Measurements from ENCODE around the gene TBL1Y. TPM values are rescaled to one million over a fixed set of nuclear protein-coding genes. Genes with fewer than 3 reads are reported as not detected.
A peak's percentile ranks its signal among the peaks of the same experiment; 100 is the strongest.
"Not testable (repeated sequence)": the region's sequence is repeated elsewhere in the genome, so short reads cannot be mapped to it uniquely, and the experiment has no call there.

The TBL1Y gene
- total RNA-seq, 1 donor from 2014 or later = not detected

GRCh38 chrY:7078725-7079124 lies 168.2 kb downstream of the TBL1Y start:
- no peak for DNase-seq (ENCODE audit: low read depth in 2 of 2)

DNA sequence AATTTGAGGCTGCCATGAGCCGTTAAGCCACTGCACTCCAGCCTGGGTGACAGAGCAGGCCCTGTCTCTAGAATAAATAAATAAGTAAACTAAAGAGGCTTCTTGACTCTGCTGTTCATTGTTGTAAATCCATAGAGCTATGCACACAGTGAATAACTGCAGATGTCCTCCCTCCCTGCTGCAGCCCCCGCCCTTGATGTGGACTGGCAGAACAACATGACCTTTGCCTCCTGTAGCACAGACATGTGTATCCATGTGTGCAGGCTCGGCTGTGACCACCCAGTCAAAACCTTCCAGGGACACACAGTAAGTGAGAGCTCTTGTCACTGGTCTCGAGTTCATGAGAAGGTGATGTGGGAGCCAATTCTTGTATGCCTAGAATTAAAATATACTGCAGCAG lies 170.1 kb downstream of the TBL1Y start:
- not testable (repeated sequence) for DNase-seq (ENCODE audit: low read depth in 2 of 2)

GRCh38 chrY:7085606-7086005 lies 175.1 kb downstream of the TBL1Y start:
- DNase-seq (ENCODE audit: low read depth in 2 of 2) = peak in 1 of 2 donors; percentile 40

- DNase-seq (ENCODE audit: low read depth in 2 of 2) = no peak
Observed at GRCh38 chrY:7092836-7093235, 182.3 kb downstream of the TBL1Y start.

DNA sequence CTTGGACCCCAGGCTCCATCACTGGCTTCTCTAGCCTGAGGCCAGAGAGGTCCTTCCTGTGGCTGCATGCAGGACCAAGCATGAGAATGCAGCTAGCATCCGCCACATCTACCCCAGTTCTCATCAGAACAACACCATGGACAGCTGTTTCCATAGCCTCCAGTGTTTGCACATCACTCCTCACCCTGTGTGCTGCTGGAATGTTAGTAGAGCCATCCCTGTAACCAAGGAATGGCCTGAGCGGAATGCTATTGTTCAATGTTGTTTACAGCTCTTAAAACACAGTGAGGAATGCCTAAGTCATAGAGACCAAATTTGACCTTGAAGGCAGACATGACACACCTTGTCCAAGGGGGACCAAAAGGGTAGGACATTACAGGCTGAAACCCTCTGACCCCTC lies 183.9 kb downstream of the TBL1Y start:
- peak in 1 of 2 donors; percentile 21 for DNase-seq (ENCODE audit: low read depth in 2 of 2)

GRCh38 chrY:7097021-7097420 lies 186.5 kb downstream of the TBL1Y start:
- no peak for DNase-seq (ENCODE audit: low read depth in 2 of 2)

GRCh38 chrY:7099742-7100141 lies 189.2 kb downstream of the TBL1Y start:
- no peak for DNase-seq (ENCODE audit: low read depth in 2 of 2)

- no peak for DNase-seq (ENCODE audit: low read depth in 2 of 2)
Observed at GRCh38 chrY:7102680-7103079, 192.2 kb downstream of the TBL1Y start.

- no peak for DNase-seq (ENCODE audit: low read depth in 2 of 2)
Observed at GRCh38 chrY:7107179-7107578, 196.7 kb downstream of the TBL1Y start.

- DNase-seq (ENCODE audit: low read depth in 2 of 2) = no peak
Observed at GRCh38 chrY:7110086-7110485, 199.6 kb downstream of the TBL1Y start.

DNA sequence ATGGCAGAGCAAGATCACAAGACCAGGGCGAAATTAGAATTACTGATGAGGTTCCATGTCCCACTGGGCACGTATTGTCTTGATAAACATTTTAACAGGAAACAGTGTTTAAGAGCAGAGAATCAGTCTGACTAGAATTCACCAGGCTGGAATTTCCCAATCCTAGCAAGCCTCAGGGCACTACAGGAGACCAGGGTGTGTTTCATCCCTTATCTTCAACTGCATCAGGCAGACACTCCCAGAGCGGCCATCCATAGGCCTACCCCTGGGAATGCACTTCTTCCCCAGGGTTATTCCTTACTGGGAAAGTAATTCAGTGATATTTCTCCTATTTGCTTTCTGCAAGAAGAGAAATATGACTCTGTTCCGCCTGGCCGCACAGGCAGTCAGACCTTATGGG lies 205.4 kb downstream of the TBL1Y start:
- no peak for DNase-seq (ENCODE audit: low read depth in 2 of 2)

GRCh38 chrY:7122202-7122601 lies 211.7 kb downstream of the TBL1Y start:
- DNase-seq (ENCODE audit: low read depth in 2 of 2) = no peak

DNA sequence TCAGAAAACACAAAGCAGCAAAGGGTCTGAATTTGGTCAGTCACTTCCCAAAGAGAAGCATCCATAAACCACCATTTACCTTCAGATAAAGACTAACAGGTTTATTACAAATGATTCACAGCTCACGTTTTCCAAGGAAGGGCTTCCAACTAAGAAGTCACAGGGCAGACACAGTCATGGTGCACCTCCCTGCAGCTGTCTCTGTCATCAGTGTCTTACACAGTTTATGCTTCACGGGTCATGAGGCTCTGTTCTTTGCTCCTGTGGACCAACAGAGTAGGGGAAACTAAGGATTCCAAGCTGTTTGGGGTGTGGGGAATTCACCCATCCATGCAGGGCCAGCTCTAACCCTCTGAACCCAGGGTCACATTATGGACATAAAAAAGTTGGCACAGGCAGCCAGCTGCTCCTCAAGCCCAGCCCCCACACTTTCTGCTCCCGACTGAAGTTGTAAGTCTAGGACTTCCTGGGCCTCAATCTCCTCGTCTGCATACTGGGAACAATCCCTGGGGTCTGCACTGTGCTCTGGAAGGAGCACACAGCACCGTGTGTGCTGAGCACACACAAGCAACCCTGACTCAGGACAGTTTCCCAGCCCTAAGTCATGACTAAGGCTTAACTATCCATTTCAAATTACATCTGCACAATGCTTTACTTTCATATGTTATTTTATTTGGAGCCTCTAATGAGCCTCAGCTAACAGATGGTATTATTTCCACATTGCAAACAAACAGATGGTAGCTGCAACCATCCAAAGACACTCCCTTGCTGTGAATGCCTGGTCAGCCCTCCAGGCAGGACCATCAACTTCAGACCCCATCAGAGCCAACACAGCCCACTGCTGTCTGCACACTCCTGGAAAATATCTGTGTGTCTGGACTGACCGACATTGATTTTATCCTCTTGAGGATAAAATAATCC lies 214.9 kb downstream of the TBL1Y start:
- no peak for DNase-seq (ENCODE audit: low read depth in 2 of 2)

DNA sequence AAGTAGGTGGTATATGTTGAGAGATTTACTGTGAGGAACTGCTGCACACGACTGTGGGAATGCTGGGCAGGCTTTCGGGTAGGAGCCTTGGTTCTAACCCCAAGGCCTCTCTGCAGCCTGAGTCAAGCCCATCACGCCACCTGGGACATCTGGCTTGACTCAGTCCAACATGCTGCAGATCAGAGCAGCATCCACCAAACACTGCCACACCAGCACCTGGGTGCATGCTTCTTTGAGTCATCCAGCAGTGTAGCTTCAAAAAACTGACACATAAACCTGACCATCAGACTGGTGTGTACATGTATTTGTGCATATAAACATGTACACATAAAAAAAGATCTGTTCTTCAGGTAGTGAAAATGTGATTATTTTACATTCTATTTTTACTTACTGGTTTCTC lies 217.7 kb downstream of the TBL1Y start:
- no peak for DNase-seq (ENCODE audit: low read depth in 2 of 2)

Other genes starting within 250 kb of the TBL1Y start
- gene AMELY, start 1.1 kb downstream of the TBL1Y start, total RNA-seq = not detected in 2 replicates

All from dermis microvascular lymphatic vessel endothelial cell (primary cell).